Right lobe of liver (tissue), 4 donors: ENCODE data around the gene PRKAR1B.

Source experiments
- CTCF ChIP-seq, 4 donors: fragments of 200-600 bp in 3 of 4; fragments of 450-650 bp in 1 of 4; IDR thresholded peaks; one replicate each; pipeline versions ENCODE4 v1.5.1 to v1.8.0; 2016 to 2022; ENCODE audit warnings: antibody characterized with exemption in 4 of 4, mild to moderate bottlenecking in 2 of 4
- POLR2A ChIP-seq: fragments of 450-650 bp; IDR thresholded peaks from one replicate; pipeline ENCODE4 v1.6.1; 2017; ENCODE audit warnings: antibody characterized with exemption, mild to moderate bottlenecking
- donor health status: DM: no; HTN: no; CAD: no.
- donor health status: DM: no; HTN: no; CAD: no.
- donor health status: DM: no; HTN: yes; CAD: no.

- TF ChIP-seq CTCF (IDR thresholded peaks at IDR 0.05) = no peak
- TF ChIP-seq POLR2A = no peak
Measured at GRCh38 chr7:727806-728460, 852 bp upstream of the PRKAR1B start.
